ENCODE results near the gene TTN.

The TTN gene

GRCh38 chr2:178484245-178485041, 322.8 kb downstream of the TTN start:
- DNase-seq (ENCODE audit: low read depth): no peak

- no peak for DNase-seq (ENCODE audit: low read depth)
Observed at GRCh38 chr2:178482437-178482836, 324.8 kb downstream of the TTN start.

DNA sequence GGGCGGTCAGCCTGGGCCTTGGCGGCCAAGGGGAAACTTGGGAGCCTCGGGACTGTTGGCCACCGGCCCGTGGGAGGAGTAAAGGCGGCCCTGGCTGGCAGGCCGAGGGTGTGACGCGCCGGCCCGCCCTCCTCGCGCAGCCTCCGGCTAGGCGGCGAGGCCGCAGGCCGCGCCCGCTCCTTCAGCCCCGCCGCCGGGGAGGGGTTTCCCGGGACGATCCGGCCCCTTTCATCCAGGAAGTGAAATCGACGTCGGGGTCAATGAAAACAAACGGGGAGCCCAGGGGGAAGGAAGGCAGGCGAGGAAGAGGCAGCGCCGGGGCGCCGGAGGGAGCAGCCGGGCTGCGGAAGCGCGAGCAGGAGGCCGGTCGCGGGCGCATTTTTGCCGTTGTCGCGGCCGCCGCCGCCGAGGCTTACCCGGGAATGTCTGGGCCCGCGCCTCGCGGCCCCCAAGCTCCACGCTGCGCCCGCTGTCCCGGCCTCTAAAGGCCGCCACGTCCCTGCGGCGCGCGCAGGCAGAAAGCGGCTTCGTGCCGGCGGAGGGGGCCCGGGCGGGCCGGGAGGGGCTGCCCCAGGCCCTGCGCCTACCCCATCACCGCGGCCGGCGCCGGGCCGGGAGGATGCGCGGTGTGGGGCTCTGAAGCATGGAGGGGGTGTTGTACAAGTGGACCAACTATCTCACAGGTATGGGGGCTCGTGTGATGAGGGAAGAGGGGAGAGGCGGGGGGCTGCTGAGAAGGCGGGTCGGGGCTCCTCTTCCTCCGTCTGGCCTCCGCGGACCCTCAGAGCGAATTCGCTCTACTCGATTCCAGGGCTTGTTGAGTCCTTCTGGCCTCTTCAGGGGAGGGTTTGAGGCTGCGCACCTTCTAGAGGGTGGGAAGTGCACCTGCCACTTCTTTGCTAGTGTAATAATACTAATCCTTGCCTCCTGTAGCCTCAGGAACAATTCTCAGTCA, 326.7 kb downstream of the TTN start, which contains the start of gene PLEKHA3:
TSS of gene PLEKHA3 (plus strand) at position 231 of the 955 bp plus-strand sequence. CDS start at position 644, 413 bp downstream.
- DNase-seq (ENCODE audit: low read depth): peak; percentile 73

DNA sequence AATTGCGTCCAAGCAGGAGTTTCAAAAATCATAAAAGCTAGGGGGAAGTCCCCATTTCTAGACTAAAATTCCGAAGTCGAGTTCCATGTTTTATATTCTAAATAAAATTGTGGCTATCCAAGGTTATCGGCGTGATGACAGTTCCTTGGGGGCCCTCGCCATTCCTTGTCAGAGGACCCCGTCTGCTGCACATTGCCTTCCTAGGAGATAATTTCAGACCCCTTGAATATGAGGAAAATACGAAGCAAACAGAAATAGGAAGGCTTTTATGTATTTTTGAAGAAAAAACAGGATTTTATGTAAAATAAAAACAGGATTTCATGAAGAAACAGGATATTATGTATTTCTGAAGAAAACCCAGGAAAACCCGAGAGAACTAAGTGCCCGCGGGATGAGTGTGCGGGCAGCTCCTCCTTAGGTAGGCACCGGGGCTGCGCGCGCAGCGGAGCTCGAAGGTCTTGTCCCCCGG, 327.4 kb downstream of the TTN start:
- no peak for DNase-seq (ENCODE audit: low read depth)

GRCh38 chr2:178479275-178479616, 328.0 kb downstream of the TTN start:
- DNase-seq (ENCODE audit: low read depth): no peak

DNA sequence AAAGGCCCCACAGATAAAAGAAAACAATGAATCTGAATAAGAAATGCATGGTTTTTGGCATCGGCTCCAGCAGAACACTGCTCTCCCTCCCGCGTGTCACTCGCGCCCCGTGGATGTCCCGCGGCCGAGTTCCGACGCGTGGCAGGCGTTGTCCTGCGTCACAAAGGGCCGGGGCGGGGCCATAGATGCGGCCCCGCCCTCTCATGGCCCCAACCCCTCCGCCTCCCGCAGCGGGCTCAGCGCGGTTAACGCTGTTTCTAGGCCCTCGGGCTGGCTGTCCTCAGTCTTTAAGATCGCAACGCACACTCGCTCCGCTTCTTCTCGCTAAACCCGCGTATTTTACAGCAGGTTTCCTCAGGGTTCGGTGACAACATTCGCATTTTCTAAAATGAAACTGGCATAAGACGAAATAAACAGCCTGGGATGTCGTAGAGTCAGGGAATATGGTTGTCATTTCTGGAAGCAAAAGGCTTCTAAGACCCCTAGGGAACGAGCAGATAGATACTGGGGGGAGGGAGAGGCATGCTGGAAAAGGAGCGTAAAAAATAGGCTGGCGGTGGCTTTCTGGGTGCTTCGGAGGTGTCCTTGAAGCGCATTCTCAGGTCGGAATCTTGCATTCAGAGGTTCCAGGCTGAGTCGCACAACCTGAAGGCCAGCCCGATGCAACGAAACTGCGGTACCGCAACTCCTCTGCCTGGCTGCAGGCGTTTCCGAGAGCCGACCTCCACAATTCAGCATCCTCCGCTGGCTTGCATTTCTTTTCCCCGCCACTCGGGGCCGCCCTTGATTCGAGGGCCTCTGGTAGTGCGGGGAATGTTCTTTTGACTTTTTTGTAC, 328.6 kb downstream of the TTN start, which contains the start of gene FKBP7:
TSS of gene FKBP7 (minus strand) at position 162 of the 836 bp plus-strand sequence. CDS start at position 61, 101 bp downstream.
- DNase-seq (ENCODE audit: low read depth): peak; percentile 78

GRCh38 chr2:178478130-178478438, 329.1 kb downstream of the TTN start:
- DNase-seq (ENCODE audit: low read depth): no peak

DNA sequence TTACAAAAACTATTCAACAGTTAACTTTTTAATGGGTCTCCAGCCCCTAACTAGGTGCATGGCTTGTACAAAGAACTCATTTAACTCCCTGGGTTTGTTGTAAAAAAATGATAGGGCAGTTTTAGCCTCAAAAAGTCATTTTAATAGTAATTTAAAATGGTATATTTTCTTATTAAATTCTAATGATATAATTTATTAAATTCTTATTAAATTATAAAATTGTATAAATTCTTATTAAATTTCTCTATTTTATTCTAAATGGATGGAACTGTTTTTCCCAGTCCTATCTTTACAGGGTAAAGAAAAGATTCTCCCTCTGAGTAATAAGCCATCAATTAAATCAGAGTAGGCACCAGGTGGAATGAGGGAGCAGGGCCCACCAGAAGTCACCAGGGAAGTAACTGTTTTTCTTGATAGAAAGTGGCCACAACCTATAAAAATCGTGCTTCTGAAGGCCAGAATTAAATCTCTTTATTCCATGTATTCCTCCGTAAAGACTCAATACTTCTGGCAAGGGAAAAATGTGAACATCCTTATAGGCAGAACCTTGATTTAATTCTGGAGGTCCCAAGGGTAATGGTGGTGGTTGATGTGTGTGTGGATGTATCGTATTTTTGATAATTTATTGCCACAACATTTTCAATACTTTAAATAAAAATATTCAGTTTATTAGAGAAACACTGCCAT, 329.6 kb downstream of the TTN start:
- no peak for DNase-seq (ENCODE audit: low read depth)

DNA sequence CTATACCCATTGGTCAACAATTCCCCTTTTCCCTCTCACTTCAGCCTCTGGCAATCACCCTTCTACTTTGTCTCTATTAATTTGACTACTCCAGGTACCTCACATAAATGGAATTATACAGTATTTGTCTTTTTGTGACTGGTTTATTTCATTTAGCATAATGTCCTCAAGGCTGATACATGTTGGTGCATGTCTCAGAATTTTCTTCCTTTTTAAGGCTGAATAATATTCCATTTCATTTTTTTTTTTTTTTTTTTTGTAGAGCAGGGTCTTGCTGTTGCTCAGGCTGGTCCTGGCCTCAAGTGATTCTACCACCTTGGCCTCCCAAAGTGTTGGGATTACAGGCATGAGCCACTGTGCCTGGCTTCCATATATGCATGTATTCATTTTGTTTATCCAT, 330.7 kb downstream of the TTN start:
- no peak for DNase-seq (ENCODE audit: low read depth)
